Heart right ventricle (tissue), 16 donors: ENCODE results near the gene TACR2. TPM values are rescaled to one million over a fixed set of nuclear protein-coding genes. Genes with fewer than 3 reads are reported as not detected.

Source experiments
- ATAC-seq, 8 donors: fragments of 200-7000 bp; cut with Tn5 transposase; one replicate each; pipeline ENCODE4 v1.9.1; 2020; ENCODE audit warnings: mild to moderate bottlenecking in 8 of 8, moderate library complexity in 8 of 8, moderate number of reproducible peaks in 1 of 8
- DNase-seq, 2 donors: peaks; one replicate each; pipeline ENCODE4 v3.0.0-alpha.2; 2020
- H3K27ac ChIP-seq, 10 donors: fragments of 200-600 bp; sonication (generic) in 2 of 10; one replicate each; pipeline versions ENCODE4 v1.5.0 to v1.8.0; 2020 to 2022; ENCODE audit warnings: mild to moderate bottlenecking in 3 of 10
- H3K27me3 ChIP-seq, 7 donors: fragments of 200-600 bp; one replicate each; pipeline ENCODE4 v1.8.0; 2021 to 2022; ENCODE audit warnings: mild to moderate bottlenecking in 2 of 7
- H3K36me3 ChIP-seq, 9 donors: fragments of 200-600 bp; sonication (generic) in 1 of 9; one replicate each; pipeline versions ENCODE4 v1.5.0 to v1.8.0; 2020 to 2022; ENCODE audit warnings: mild to moderate bottlenecking in 2 of 9
- H3K4me1 ChIP-seq, 9 donors: fragments of 200-600 bp; sonication (generic) in 1 of 9; one replicate each; pipeline versions ENCODE4 v1.5.0 to v1.8.0; 2020 to 2022; ENCODE audit warnings: mild to moderate bottlenecking in 4 of 9
- H3K4me3 ChIP-seq, 10 donors: fragments of 200-600 bp; sonication (generic) in 2 of 10; one replicate each; pipeline versions ENCODE4 v1.5.0 to v1.8.0; 2020 to 2022; ENCODE audit warnings: mild to moderate bottlenecking in 7 of 10, moderate library complexity in 2 of 10
- H3K9me3 ChIP-seq, 11 donors: fragments of 200-600 bp in 10 of 11; sonication (generic) in 2 of 11; one replicate each; pipeline versions ENCODE4 v1.5.0 to v1.8.0; 2013 to 2022; ENCODE audit warnings: mild to moderate bottlenecking in 2 of 11, control low read depth in 1 of 11, moderate library complexity in 1 of 11
- CTCF ChIP-seq, 9 donors: fragments of 200-600 bp; sonication (generic) in 2 of 9; IDR thresholded peaks; one replicate each; pipeline versions ENCODE4 v1.5.0 to v1.8.0; 2021 to 2022; ENCODE audit warnings: antibody characterized with exemption in 9 of 9, mild to moderate bottlenecking in 5 of 9, moderate library complexity in 1 of 9
- WGBS, 2 donors: extraction: QIAGEN DNeasy Blood & Tissue Kit; methylation state at CpG; one replicate each; pipeline ENCODE4 v1.1.7; 2013; ENCODE audit warnings: inconsistent platforms in 1 of 2; 5-methylcytosine and 5-hydroxymethylcytosine counted together
- intact Hi-C, 10 donors: fragments of 100-400 bp; cut with DNase I; formaldehyde crosslinking; loops; one replicate each; pipeline versions ENCODE4 v1.11.1 to v1.14.2; 2022
- polyA plus RNA-seq, 2 donors: library from polyadenylated mRNA; stranded (reverse); fragments of 200-250 nt; gene quantifications; one replicate each; pipeline ENCODE4 v1.2.3, GENCODE V29; 2013
- total RNA-seq, 10 donors: library from RNA; stranded (reverse); fragmentation: NEBNext Ultra II Directional in 3 of 10; extraction: Animal tissue kit (Norgen Biotek cat#: 25700) in 3 of 10; gene quantifications; one replicate each; pipeline versions ENCODE4 v1.2.1 to v1.2.4, GENCODE V29; 2021 to 2023
- donor health status: Arrhythmogenic right ventricular cardiomyopathy.
- donor health status: ischemic (EF 13 %, LVEDD 7.1; RV severe dilation, severe dysfunction).
- donor health status: healthy with polysubstance abuse.
- donor health status: DM: no; HTN: yes; CAD: no.
- donor health status: DM: no; HTN: no; CAD: no.
- donor health status: ischemic (EF 25% LVEDD 6.9; RV normal size, moderate dysfunction).
- donor health status: ischemic (EF 25% LVEDD 5.7; RV mildly dilated, moderate dysfunction).
- donor health status: healthy.
- donor health status: DM: yes; HTN: yes; CAD: no.
- donor health status: Ischemic cardiomyopathy.
- donor health status: ischemic (EF 35%, LVEDD 5.7; RV mildly dilated, moderate dysfunction).
- donor health status: nonischemic (EF 11% LVEDD 7.7; RV severe dilation, severe dysfunction).
- donor health status: DM: yes; HTN: yes; CAD: no.
- donor health status: PGD.
- donor health status: ischemic (EF 29% LVEDD 5.4; RV normal size, mild dysfunction).
- donor health status: nonischemic (EF 23%, LVEDD 6.1; RV moderate dilation, normal function).

The TACR2 gene
- total and polyA plus RNA-seq, 12 donors = 0.13 to 0.93 (median 0.20) TPM; not detected in 3

GRCh38 chr10:69410487-69410886, 6.2 kb downstream of the TACR2 start:
- WGBS, 2 donors = 80% methylated on average over 10 of the region's 10 CpGs
- H3K4me3 ChIP-seq = no peak overlapping the region

GRCh38 chr10:69409968-69410367, 6.8 kb downstream of the TACR2 start:
- Histone ChIP-seq H3K27ac (peak overlapping the region in 5 of 10 donors; percentile 11 to 94 (median 86)), H3K4me3 (no peak overlapping the region), H3K36me3 (peaks cover 0 to 8% (median 0%) of the 10 kb centered on the region in 9 donors), H3K4me1 (peaks cover 20 to 52% (median 43%) of the 10 kb centered on the region in 9 donors), H3K27me3 (no peaks in the 10 kb centered on the region), H3K9me3 (no peaks in the 10 kb centered on the region)
- peak in 1 of 2 donors; percentile 71 for DNase-seq
- intact Hi-C loops = loop anchor here in 4 of 10 donors (5.0 to 10.0 kb wide), 6 partner anchors 93 to 423 kb away; partner anchors contain the start of genes FAM241B (in 1 of the 4) and KIFBP (in 1 of the 4)
- no peak for TF ChIP-seq CTCF (IDR thresholded peaks at IDR 0.05)
- ATAC-seq = peak in 3 of 8 donors; percentile 5 to 40 (median 20)
- WGBS, 2 donors = 50 to 53% methylated on average over 6 of the region's 6 CpGs

More at GRCh38 chr10:69410487-69410886, 6.2 kb downstream of the TACR2 start:
- no peak for ATAC-seq
- intact Hi-C loops = loop anchor here in 3 of 10 donors (5.0 kb wide), 3 partner anchors 97 to 227 kb away; no protein-coding TSS in a partner anchor
- H3K27ac ChIP-seq = peak overlapping the region in 5 of 10 donors; percentile 5 to 90 (median 35)
- no peaks in the 10 kb centered on the region for H3K9me3 ChIP-seq
- peaks cover 20 to 47% (median 38%) of the 10 kb centered on the region in 9 donors for H3K4me1 ChIP-seq
- H3K27me3 ChIP-seq = no peaks in the 10 kb centered on the region
- peaks cover 0 to 3% (median 0%) of the 10 kb centered on the region in 9 donors for H3K36me3 ChIP-seq
- DNase-seq = no peak
- TF ChIP-seq CTCF (IDR thresholded peaks at IDR 0.05) = no peak

- Histone ChIP-seq H3K4me3 (peak overlapping the region in 9 of 10 donors; percentile 31 to 61 (median 48)), H3K27ac (peak overlapping the region; percentile 79 to 94 (median 85)), H3K27me3 (no peaks in the 10 kb centered on the region), H3K9me3 (no peaks in the 10 kb centered on the region), H3K36me3 (peaks cover 0 to 16% (median 0%) of the 10 kb centered on the region in 9 donors), H3K4me1 (peaks cover 20 to 57% (median 51%) of the 10 kb centered on the region in 9 donors)
- intact Hi-C loops = loop anchor here in 4 of 10 donors (5.0 to 10.0 kb wide), 4 partner anchors 92 to 422 kb away; partner anchors contain the start of genes FAM241B (in 1 of the 4) and KIFBP (in 1 of the 4)
- ATAC-seq (no peak), DNase-seq (no peak)
- no peak for TF ChIP-seq CTCF (IDR thresholded peaks at IDR 0.05)
- 4 to 12% methylated on average over 7 of the region's 7 CpGs for WGBS, 2 donors
Observed at GRCh38 chr10:69409176-69409495, 7.6 kb downstream of the TACR2 start.

GRCh38 chr10:69408318-69409175, 8.2 kb downstream of the TACR2 start:
- WGBS, 2 donors = 3 to 4% methylated on average over 45 to 63 of the region's 64 CpGs
- peak; percentile 74 to 98 (median 89) for TF ChIP-seq CTCF (IDR thresholded peaks at IDR 0.05)
- ATAC-seq = peak; percentile 83 to 92 (median 90)
- DNase-seq = peak; percentile 96
- Histone ChIP-seq H3K36me3 (peaks cover 0 to 20% (median 0%) of the 10 kb centered on the region in 9 donors), H3K27me3 (no peaks in the 10 kb centered on the region), H3K27ac (peak overlapping the region; percentile 79 to 94 (median 85)), H3K4me3 (peak overlapping the region in 9 of 10 donors; percentile 31 to 61 (median 48)), H3K4me1 (peaks cover 20 to 63% (median 57%) of the 10 kb centered on the region in 9 donors), H3K9me3 (no peaks in the 10 kb centered on the region)
- intact Hi-C loops = loop anchor here in 4 of 10 donors (5.0 to 10.0 kb wide), 4 partner anchors 91 to 421 kb away; partner anchors contain the start of genes FAM241B (in 1 of the 4) and KIFBP (in 1 of the 4)
